ENCODE results near the gene DPF1. TPM values are rescaled to one million over a fixed set of nuclear protein-coding genes. Genes with fewer than 3 reads are reported as not detected.

Gene DPF1
- total RNA-seq, 1 donor from 2014 or later, result 2.4 TPM

DNA sequence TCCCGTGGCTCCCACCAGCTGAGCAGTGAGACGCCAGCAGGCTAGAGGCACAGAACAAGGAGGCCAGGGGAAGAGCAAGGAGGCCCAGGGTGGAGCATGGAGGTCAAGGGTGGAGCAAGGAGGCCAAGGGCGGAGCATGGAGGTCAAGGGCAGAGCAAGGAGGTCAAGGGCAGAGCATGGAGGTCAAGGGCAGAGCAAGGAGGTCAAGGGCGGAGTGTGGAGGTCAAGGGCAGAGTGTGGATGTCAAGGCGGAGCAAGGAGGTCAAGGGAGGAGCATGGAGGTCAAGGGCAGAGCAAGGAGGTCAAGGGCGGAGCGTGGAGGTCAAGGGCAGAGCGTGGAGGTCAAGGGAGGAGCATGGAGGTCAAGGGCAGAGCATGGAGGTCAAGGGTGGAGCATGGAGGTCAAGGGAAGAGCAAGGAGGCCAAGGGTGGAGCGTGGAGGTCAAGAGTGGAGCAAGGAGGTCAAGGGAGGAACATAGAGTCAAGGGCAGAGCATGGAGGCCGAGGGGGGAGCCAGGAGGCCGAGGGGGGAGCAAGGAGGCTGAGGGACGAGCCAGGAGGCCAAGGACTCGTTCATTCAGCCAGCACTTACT, 27.7 kb downstream of the DPF1 start:
- DNase-seq (ENCODE audit: low spot score), result no peak
- no peaks in the 10 kb centered on the region for H3K9me3 Mint-ChIP-seq (ENCODE audit: low read depth)
- no peak overlapping the region for H3K4me3 Mint-ChIP-seq (ENCODE audit: unreplicated experiment)
- H3K27ac Mint-ChIP-seq (ENCODE audit: unreplicated experiment), result no peak overlapping the region
- H3K27me3 Mint-ChIP-seq (ENCODE audit: low read depth), result no peaks in the 10 kb centered on the region
- TF ChIP-seq, protein P1, sequence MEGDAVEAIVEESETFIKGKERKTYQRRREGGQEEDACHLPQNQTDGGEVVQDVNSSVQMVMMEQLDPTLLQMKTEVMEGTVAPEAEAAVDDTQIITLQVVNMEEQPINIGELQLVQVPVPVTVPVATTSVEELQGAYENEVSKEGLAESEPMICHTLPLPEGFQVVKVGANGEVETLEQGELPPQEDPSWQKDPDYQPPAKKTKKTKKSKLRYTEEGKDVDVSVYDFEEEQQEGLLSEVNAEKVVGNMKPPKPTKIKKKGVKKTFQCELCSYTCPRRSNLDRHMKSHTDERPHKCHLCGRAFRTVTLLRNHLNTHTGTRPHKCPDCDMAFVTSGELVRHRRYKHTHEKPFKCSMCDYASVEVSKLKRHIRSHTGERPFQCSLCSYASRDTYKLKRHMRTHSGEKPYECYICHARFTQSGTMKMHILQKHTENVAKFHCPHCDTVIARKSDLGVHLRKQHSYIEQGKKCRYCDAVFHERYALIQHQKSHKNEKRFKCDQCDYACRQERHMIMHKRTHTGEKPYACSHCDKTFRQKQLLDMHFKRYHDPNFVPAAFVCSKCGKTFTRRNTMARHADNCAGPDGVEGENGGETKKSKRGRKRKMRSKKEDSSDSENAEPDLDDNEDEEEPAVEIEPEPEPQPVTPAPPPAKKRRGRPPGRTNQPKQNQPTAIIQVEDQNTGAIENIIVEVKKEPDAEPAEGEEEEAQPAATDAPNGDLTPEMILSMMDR (IDR thresholded peaks at IDR 0.05), result no peak
- H3K4me1 Mint-ChIP-seq (ENCODE audit: low read depth), result no peaks in the 10 kb centered on the region
- H3K36me3 Mint-ChIP-seq (ENCODE audit: low read depth), result peaks cover 5% of the 10 kb centered on the region

DNA sequence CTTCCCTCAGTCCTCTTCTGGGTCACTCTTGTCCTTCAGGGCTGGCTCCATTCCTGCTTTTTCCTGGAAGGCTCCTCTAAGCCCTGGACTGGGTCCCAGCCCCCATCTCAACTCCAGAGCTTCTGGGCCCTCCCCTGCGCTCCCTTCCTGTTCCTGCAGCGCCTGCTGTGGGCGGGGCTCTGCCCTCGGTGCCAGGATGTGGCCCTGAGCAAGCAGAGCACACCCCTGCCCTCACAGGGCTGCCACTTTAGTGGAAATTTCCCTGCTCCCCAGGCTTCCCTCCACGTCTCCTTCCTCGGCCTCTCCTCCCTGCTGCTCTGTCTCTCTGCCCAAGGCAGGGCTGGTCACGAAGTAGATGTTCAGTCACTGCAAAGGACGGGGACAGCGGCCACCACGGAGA, 28.8 kb downstream of the DPF1 start:
- TF ChIP-seq, protein P1 (IDR thresholded peaks at IDR 0.05), result no peak
- H3K36me3 Mint-ChIP-seq (ENCODE audit: low read depth), result peaks cover 5% of the 10 kb centered on the region
- no peak overlapping the region for H3K27ac Mint-ChIP-seq (ENCODE audit: unreplicated experiment)
- H3K4me1 Mint-ChIP-seq (ENCODE audit: low read depth), result no peaks in the 10 kb centered on the region
- no peak for DNase-seq (ENCODE audit: low spot score)
- no peaks in the 10 kb centered on the region for H3K27me3 Mint-ChIP-seq (ENCODE audit: low read depth)
- no peak overlapping the region for H3K4me3 Mint-ChIP-seq (ENCODE audit: unreplicated experiment)
- H3K9me3 Mint-ChIP-seq (ENCODE audit: low read depth), result no peaks in the 10 kb centered on the region

DNA sequence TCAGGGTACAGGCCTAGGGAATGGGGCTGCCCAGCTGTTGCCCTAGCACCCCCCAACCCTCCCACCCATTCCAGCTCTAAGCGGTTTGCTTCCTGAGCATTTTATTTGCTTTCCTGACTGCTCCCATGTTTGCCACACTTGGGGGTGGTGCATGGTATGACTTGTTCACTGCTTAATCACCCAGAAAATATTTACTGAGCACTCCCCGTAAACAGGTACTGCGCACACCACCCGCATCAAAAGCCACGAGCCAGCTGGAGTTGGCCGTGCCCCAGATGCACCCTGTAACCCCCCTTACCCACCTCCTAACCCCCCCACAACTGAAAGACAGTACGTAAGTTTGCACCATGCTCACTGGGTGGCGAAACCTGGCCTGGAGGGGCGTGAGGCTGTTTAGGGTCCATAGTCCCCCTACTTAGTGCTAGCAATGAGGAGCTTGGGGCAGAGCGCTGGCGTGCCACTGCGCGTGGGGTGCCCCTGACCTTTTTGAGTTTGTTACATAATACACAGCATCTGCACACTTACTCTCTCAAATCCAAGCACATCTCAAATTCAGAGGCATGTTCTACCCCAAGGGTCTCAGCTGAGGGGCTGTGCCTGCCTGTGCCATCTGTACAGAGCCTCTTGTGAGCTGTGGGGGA, 29.8 kb downstream of the DPF1 start:
- TF ChIP-seq, protein P1 (IDR thresholded peaks at IDR 0.05), result no peak
- H3K9me3 Mint-ChIP-seq (ENCODE audit: low read depth), result no peaks in the 10 kb centered on the region
- H3K27ac Mint-ChIP-seq (ENCODE audit: unreplicated experiment), result no peak overlapping the region
- H3K36me3 Mint-ChIP-seq (ENCODE audit: low read depth), result peaks cover 5% of the 10 kb centered on the region
- no peak for DNase-seq (ENCODE audit: low spot score)
- H3K27me3 Mint-ChIP-seq (ENCODE audit: low read depth), result no peaks in the 10 kb centered on the region
- no peak overlapping the region for H3K4me3 Mint-ChIP-seq (ENCODE audit: unreplicated experiment)
- no peaks in the 10 kb centered on the region for H3K4me1 Mint-ChIP-seq (ENCODE audit: low read depth)

DNA sequence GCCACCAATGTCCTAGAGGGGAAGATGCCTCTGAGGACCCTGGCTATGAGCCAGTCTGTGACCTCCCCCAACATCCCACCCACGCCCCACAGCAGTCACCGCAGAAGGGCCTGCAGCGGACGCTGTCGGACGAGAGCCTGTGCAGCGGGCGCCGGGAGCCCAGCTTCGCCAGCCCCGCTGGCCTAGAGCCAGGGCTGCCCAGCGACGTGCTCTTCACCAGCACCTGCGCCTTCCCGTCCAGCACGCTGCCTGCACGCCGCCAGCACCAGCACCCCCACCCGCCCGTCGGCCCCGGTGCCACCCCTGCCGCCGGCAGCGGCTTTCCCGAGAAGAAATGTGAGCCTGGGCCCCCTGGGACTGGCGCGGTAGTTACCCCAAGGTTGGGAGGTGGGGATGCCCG, 30.6 kb downstream of the DPF1 start:
- DNase-seq (ENCODE audit: low spot score), result no peak
- H3K27ac Mint-ChIP-seq (ENCODE audit: unreplicated experiment), result no peak overlapping the region
- H3K36me3 Mint-ChIP-seq (ENCODE audit: low read depth), result peaks cover 5% of the 10 kb centered on the region
- H3K4me1 Mint-ChIP-seq (ENCODE audit: low read depth), result no peaks in the 10 kb centered on the region
- TF ChIP-seq, protein P1 (IDR thresholded peaks at IDR 0.05), result no peak
- H3K27me3 Mint-ChIP-seq (ENCODE audit: low read depth), result no peaks in the 10 kb centered on the region
- H3K9me3 Mint-ChIP-seq (ENCODE audit: low read depth), result no peaks in the 10 kb centered on the region
- H3K4me3 Mint-ChIP-seq (ENCODE audit: unreplicated experiment), result no peak overlapping the region

DNA sequence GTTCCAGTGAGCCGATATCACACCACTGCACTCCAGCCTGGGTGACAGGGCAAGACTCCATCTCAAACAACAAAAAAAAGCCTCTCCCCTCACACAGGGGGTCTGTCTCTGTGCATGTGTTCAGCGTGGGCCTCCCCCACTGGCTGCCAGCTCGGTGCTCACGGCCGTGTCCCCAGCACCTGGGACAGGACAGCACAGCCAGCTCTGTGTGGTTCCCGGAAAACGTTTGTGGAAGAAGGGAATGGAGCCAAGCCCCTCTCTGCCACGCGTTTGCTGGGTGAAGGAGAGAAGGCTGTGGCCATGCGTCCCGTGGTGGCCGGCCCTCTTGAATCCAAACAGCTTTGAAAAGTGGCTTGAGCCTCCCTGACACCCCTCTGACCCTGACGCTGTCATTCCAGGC, 32.3 kb downstream of the DPF1 start:
- peaks cover 5% of the 10 kb centered on the region for H3K36me3 Mint-ChIP-seq (ENCODE audit: low read depth)
- DNase-seq (ENCODE audit: low spot score), result no peak
- TF ChIP-seq, protein P1 (IDR thresholded peaks at IDR 0.05), result no peak
- H3K27ac Mint-ChIP-seq (ENCODE audit: unreplicated experiment), result no peak overlapping the region
- no peaks in the 10 kb centered on the region for H3K4me1 Mint-ChIP-seq (ENCODE audit: low read depth)
- H3K4me3 Mint-ChIP-seq (ENCODE audit: unreplicated experiment), result no peak overlapping the region
- no peaks in the 10 kb centered on the region for H3K27me3 Mint-ChIP-seq (ENCODE audit: low read depth)
- H3K9me3 Mint-ChIP-seq (ENCODE audit: low read depth), result no peaks in the 10 kb centered on the region
